WTC11 (cell line): ENCODE measurements around the gene MSANTD2. TPM values are rescaled to one million over a fixed set of nuclear protein-coding genes. Genes with fewer than 3 reads are reported as not detected.
A peak's percentile ranks its signal among the peaks of the same experiment; 100 is the strongest.

Experiments
- ATAC-seq: fragments of 200-7000 bp; cut with Tn5 transposase; 2 replicates; pipeline ENCODE4 v1.10.0; 2021; ENCODE audit warnings: mild to moderate bottlenecking, moderate library complexity
- CTCF ChIA-PET: fragments of 300-600 bp; sonication (Branson Sonifier 250); formaldehyde crosslinking; loops from one replicate; lab custom pipeline; 2021; ENCODE audit warnings: antibody characterized with exemption; lab: Charles Lee
- POLR2A ChIA-PET: fragments of 350-600 bp; sonication (Branson Sonifier 250); formaldehyde crosslinking; loops from one replicate; lab custom pipeline; 2021; ENCODE audit warnings: antibody characterized with exemption; lab: Charles Lee
- DNase-seq: peaks from one replicate; pipeline ENCODE4 v3.0.0; 2021; ENCODE audit warnings: low spot score
- H3K27ac Mint-ChIP-seq: 2 replicates; pipeline ENCODE4 v1.8.0; 2021; ENCODE audit warnings: mixed read lengths
- H3K27me3 Mint-ChIP-seq: 2 replicates; pipeline ENCODE4 v1.8.0; 2021; ENCODE audit warnings: low read depth, mild to moderate bottlenecking, moderate library complexity, mixed read lengths
- H3K36me3 Mint-ChIP-seq: 2 replicates; pipeline ENCODE4 v1.8.0; 2021; ENCODE audit warnings: mixed read lengths
- H3K4me1 Mint-ChIP-seq: 2 replicates; pipeline ENCODE4 v1.8.0; 2022; ENCODE audit warnings: mixed read lengths
- H3K4me3 Mint-ChIP-seq: 2 replicates; pipeline ENCODE4 v1.8.0; 2021; ENCODE audit warnings: mild to moderate bottlenecking, moderate library complexity, mixed read lengths
- H3K9me3 Mint-ChIP-seq: 2 replicates; pipeline ENCODE4 v1.8.0; 2021; ENCODE audit warnings: mixed read lengths
- ATF3 ChIP-seq: sonication (generic); formaldehyde crosslinking; conservative IDR thresholded peaks from 2 replicates; pipeline ENCODE4 v1.8.1; 2022; ENCODE audit warnings: mild to moderate bottlenecking, missing genetic modification reagents
- ATF6 ChIP-seq: sonication (generic); formaldehyde crosslinking; IDR thresholded peaks from 2 replicates; pipeline ENCODE4 v1.8.1; 2023; ENCODE audit warnings: mild to moderate bottlenecking, missing genetic modification reagents
- CREB1 ChIP-seq: sonication (generic); formaldehyde crosslinking; IDR thresholded peaks from 2 replicates; pipeline ENCODE4 v1.8.0; 2023; ENCODE audit warnings: mild to moderate bottlenecking, missing genetic modification reagents
- E2F1 ChIP-seq: sonication (generic); formaldehyde crosslinking; IDR thresholded peaks from 2 replicates; pipeline ENCODE4 v1.8.0; 2022; ENCODE audit warnings: mild to moderate bottlenecking, missing genetic modification reagents
- E2F4 ChIP-seq: sonication (generic); formaldehyde crosslinking; IDR thresholded peaks from 2 replicates; pipeline ENCODE4 v1.8.1; 2022; ENCODE audit warnings: low read depth, mild to moderate bottlenecking, moderate library complexity, missing genetic modification reagents, borderline replicate concordance
- ERG ChIP-seq: fragments of 250-450 bp; sonication (Bioruptor Pico); IDR thresholded peaks from 2 replicates; pipeline ENCODE4 v1.8.0; 2021; ENCODE audit warnings: mild to moderate bottlenecking
- ESRRA ChIP-seq: sonication (generic); formaldehyde crosslinking; IDR thresholded peaks from 2 replicates; pipeline ENCODE4 v1.8.1; 2022; ENCODE audit warnings: mild to moderate bottlenecking, missing genetic modification reagents, borderline replicate concordance
- ETV6 ChIP-seq: sonication (generic); formaldehyde crosslinking; IDR thresholded peaks from 2 replicates; pipeline ENCODE4 v1.8.1; 2022; ENCODE audit warnings: mild to moderate bottlenecking, missing genetic modification reagents
- GRHL2 ChIP-seq: fragments of 250-450 bp; sonication (Bioruptor Pico); IDR thresholded peaks from 2 replicates; pipeline ENCODE4 v1.8.0; 2022; ENCODE audit warnings: mild to moderate bottlenecking, moderate library complexity; ENCODE audit not compliant: insufficient replicate concordance, severe bottlenecking
- HMGA2 ChIP-seq: fragments of 250-450 bp; sonication (Bioruptor Pico); IDR thresholded peaks from 2 replicates; pipeline ENCODE4 v1.4.0; 2021; ENCODE audit warnings: mild to moderate bottlenecking, moderate library complexity
- IRF2 ChIP-seq: sonication (generic); formaldehyde crosslinking; IDR thresholded peaks from 2 replicates; pipeline ENCODE4 v1.8.0; 2022; ENCODE audit warnings: low read depth, missing genetic modification reagents, borderline replicate concordance
- JAZF1 ChIP-seq: fragments of 250-450 bp; sonication (Bioruptor Pico); IDR thresholded peaks from 2 replicates; pipeline ENCODE4 v1.9.0; 2021; ENCODE audit warnings: moderate library complexity, mild to moderate bottlenecking, inconsistent platforms
- JUN ChIP-seq: sonication (generic); formaldehyde crosslinking; IDR thresholded peaks from 2 replicates; pipeline ENCODE4 v1.8.0; 2023; ENCODE audit warnings: mild to moderate bottlenecking, missing genetic modification reagents
- KAT7 ChIP-seq: sonication (generic); formaldehyde crosslinking; IDR thresholded peaks from 2 replicates; pipeline ENCODE4 v1.8.1; 2023; ENCODE audit warnings: missing genetic modification reagents, mild to moderate bottlenecking, borderline replicate concordance
- MAX ChIP-seq: sonication (generic); formaldehyde crosslinking; IDR thresholded peaks from 2 replicates; pipeline ENCODE4 v1.8.0; 2022; ENCODE audit warnings: mild to moderate bottlenecking, missing genetic modification reagents
- MLX ChIP-seq: sonication (generic); formaldehyde crosslinking; IDR thresholded peaks from 2 replicates; pipeline ENCODE4 v1.8.1; 2023; ENCODE audit warnings: mild to moderate bottlenecking, missing genetic modification reagents, moderate library complexity
- OVOL2 ChIP-seq: fragments of 250-450 bp; sonication (Bioruptor Pico); IDR thresholded peaks from 2 replicates; pipeline ENCODE4 v1.9.0; 2021; ENCODE audit warnings: mild to moderate bottlenecking, borderline replicate concordance
- PRRX2 ChIP-seq: fragments of 250-450 bp; sonication (Bioruptor Pico); IDR thresholded peaks from 2 replicates; pipeline ENCODE4 v1.8.0; 2021; ENCODE audit warnings: mild to moderate bottlenecking
- STAT6 ChIP-seq: sonication (generic); formaldehyde crosslinking; conservative IDR thresholded peaks from 2 replicates; pipeline ENCODE4 v1.8.1; 2023; ENCODE audit warnings: mild to moderate bottlenecking, low read depth, missing genetic modification reagents, moderate library complexity
- TCF7 ChIP-seq: sonication (generic); formaldehyde crosslinking; IDR thresholded peaks from 2 replicates; pipeline ENCODE4 v1.8.0; 2022; ENCODE audit warnings: mild to moderate bottlenecking, low read depth, missing genetic modification reagents, moderate library complexity
- ZBTB21 ChIP-seq: sonication (generic); formaldehyde crosslinking; IDR thresholded peaks from 2 replicates; pipeline ENCODE4 v1.8.1; 2023; ENCODE audit warnings: mild to moderate bottlenecking, missing genetic modification reagents, borderline replicate concordance
- ZNF263 ChIP-seq: sonication (generic); formaldehyde crosslinking; IDR thresholded peaks from 2 replicates; pipeline ENCODE4 v1.8.1; 2022; ENCODE audit warnings: low read depth, mild to moderate bottlenecking, moderate library complexity, missing genetic modification reagents
- ZNF396 ChIP-seq: fragments of 250-450 bp; sonication (Bioruptor Pico); IDR thresholded peaks from 2 replicates; pipeline ENCODE4 v1.8.0; 2021; ENCODE audit warnings: mild to moderate bottlenecking, moderate library complexity, borderline replicate concordance
- total RNA-seq: library from RNA; stranded (reverse); gene quantifications from 3 replicates; pipeline ENCODE4 v1.2.3, GENCODE V29; 2021

Gene MSANTD2
- total RNA-seq, 1 experiment from 2014 or later, result 17.5 TPM

GRCh38 chr11:124759266-124760204, 40.7 kb downstream of the MSANTD2 start:
- CTCF ChIA-PET, result interaction anchor here (0.7 to 5.6 kb wide), 17 partner anchors 12 to 127 kb away, joined by 3 to 70 read pairs (median 10); partner anchors contain the start of genes NRGN, ROBO3, SIAE and SPA17
- Mint-ChIP-seq H3K36me3 (no peaks in the 10 kb centered on the region), H3K4me3 (peak overlapping the region; percentile 84), H3K27ac (no peak overlapping the region), H3K9me3 (no peaks in the 10 kb centered on the region), H3K4me1 (peaks cover 58% of the 10 kb centered on the region), H3K27me3 (peaks cover 86% of the 10 kb centered on the region)
- DNase-seq, result peak; percentile 40
- ATAC-seq, result peak; percentile 3
- POLR2A ChIA-PET, result interaction anchor here (1.9 kb wide), 1 partner anchor 41 kb away, joined by 6 read pairs; the partner anchor contains the start of gene MSANTD2
- no peak for TF ChIP-seq ZNF396 (CRISPR knock-in tag)
- peak; percentile 82; the same call in 1 of the 2 replicates for TF ChIP-seq ESRRA (CRISPR knock-in tag)
- no peak for TF ChIP-seq KAT7 (CRISPR knock-in tag)
- TF ChIP-seq JAZF1, result no peak
- TF ChIP-seq MAX, result peak; percentile 75
- TF ChIP-seq ZBTB21 (CRISPR knock-in tag), result no peak
- TF ChIP-seq E2F4, result 0 out of 2 replicates have a peak, but pooled peaks have one; percentile 68
- TF ChIP-seq STAT6 (CRISPR knock-in tag), result no peak
- peak; percentile 63; the same call in 1 of the 2 replicates for TF ChIP-seq ETV6 (CRISPR knock-in tag)
- TF ChIP-seq MLX (CRISPR knock-in tag), result no peak
- no peak for TF ChIP-seq OVOL2
- peak; percentile 69; the same call in 1 of the 2 replicates for TF ChIP-seq ATF3
- no peak for TF ChIP-seq GRHL2
- TF ChIP-seq TCF7 (CRISPR knock-in tag), result peak; percentile 84; the same call in 1 of the 2 replicates
- TF ChIP-seq PRRX2, result no peak
- no peak for TF ChIP-seq HMGA2
- peak; percentile 91 for TF ChIP-seq CREB1 (CRISPR knock-in tag)
- no peak for TF ChIP-seq ERG (CRISPR knock-in tag)
- no peak for TF ChIP-seq JUN (CRISPR knock-in tag)
- TF ChIP-seq E2F1 (CRISPR knock-in tag), result peak; percentile 87; the same call in 1 of the 2 replicates
- TF ChIP-seq ZNF263 (CRISPR knock-in tag), result no peak
- TF ChIP-seq ATF6 (CRISPR knock-in tag), result no peak
- no peak for TF ChIP-seq IRF2
